HUES48 (cell line): ENCODE data around the gene ZG16B.

Experiments used
- H3K27ac ChIP-seq: one replicate; pipeline ENCODE4 v1.7.0; 2013; ENCODE audit warnings: low read depth, low read length, inconsistent platforms
- H3K27me3 ChIP-seq: 2 replicates; pipeline ENCODE4 v1.6.1; 2013; ENCODE audit warnings: mild to moderate bottlenecking, low read length; ENCODE audit not compliant: control insufficient read depth, insufficient read depth
- H3K36me3 ChIP-seq: 2 replicates; pipeline ENCODE4 v1.6.1; 2013; ENCODE audit warnings: low read length; ENCODE audit not compliant: control insufficient read depth, insufficient read depth
- H3K4me1 ChIP-seq: 2 replicates; pipeline ENCODE4 v1.6.1; 2013; ENCODE audit warnings: mild to moderate bottlenecking, low read length; ENCODE audit not compliant: control insufficient read depth, insufficient read depth
- H3K4me3 ChIP-seq: 2 replicates; pipeline ENCODE4 v1.5.1; 2013; ENCODE audit warnings: mild to moderate bottlenecking, low read depth, low read length
- H3K9ac ChIP-seq: 2 replicates; pipeline ENCODE4 v1.6.1; 2013; ENCODE audit warnings: mild to moderate bottlenecking, low read depth, low read length, moderate library complexity
- H3K9me3 ChIP-seq: 2 replicates; pipeline ENCODE4 v1.6.1; 2013; ENCODE audit warnings: low read length; ENCODE audit not compliant: control insufficient read depth, insufficient read depth

The ZG16B gene

GRCh38 chr16:2829501-2830354 lies at the start of gene ZG16B:
Gene ZG16B, plus strand, starts transcription at chr16:2830303. Its CDS starts 139 bp downstream, at chr16:2830442.
- H3K27ac ChIP-seq = no peak within 1 kb of the TSS
- H3K4me1 ChIP-seq = no peaks in the 10 kb centered on the region
- no peaks in the 10 kb centered on the region for H3K9me3 ChIP-seq
- H3K9ac ChIP-seq = no peak within 1 kb of the TSS
- H3K36me3 ChIP-seq = no peaks in the 10 kb centered on the region
- H3K27me3 ChIP-seq = no peaks in the 10 kb centered on the region
- no peak within 1 kb of the TSS for H3K4me3 ChIP-seq

- Histone ChIP-seq H3K36me3 (no peaks in the 10 kb centered on the region), H3K27ac (no peak overlapping the region), H3K27me3 (peaks cover 27% of the 10 kb centered on the region), H3K4me1 (peaks cover 7% of the 10 kb centered on the region), H3K9ac (no peak overlapping the region), H3K9me3 (no peaks in the 10 kb centered on the region), H3K4me3 (no peak overlapping the region)
These were observed 47.3 kb upstream of the ZG16B start for GRCh38 chr16:2782583-2783351.

- no peaks in the 10 kb centered on the region for H3K4me1 ChIP-seq
- H3K9me3 ChIP-seq = no peaks in the 10 kb centered on the region
- H3K36me3 ChIP-seq = no peaks in the 10 kb centered on the region
- H3K27me3 ChIP-seq = peaks cover 27% of the 10 kb centered on the region
- H3K9ac ChIP-seq = no peak overlapping the region
- no peak overlapping the region for H3K4me3 ChIP-seq
- H3K27ac ChIP-seq = no peak overlapping the region
These were observed 46.3 kb upstream of the ZG16B start for GRCh38 chr16:2783581-2784357.

- Histone ChIP-seq H3K27me3 (peaks cover 27% of the 10 kb centered on the region), H3K9ac (no peak overlapping the region)
These were observed 45.6 kb upstream of the ZG16B start for GRCh38 chr16:2784358-2785100.

GRCh38 chr16:2785101-2785991 lies 44.8 kb upstream of the ZG16B start:
- H3K9me3 ChIP-seq = no peaks in the 10 kb centered on the region
- H3K27me3 ChIP-seq = peaks cover 27% of the 10 kb centered on the region
- no peaks in the 10 kb centered on the region for H3K36me3 ChIP-seq
- no peaks in the 10 kb centered on the region for H3K4me1 ChIP-seq
- no peak overlapping the region for H3K9ac ChIP-seq
- no peak overlapping the region for H3K27ac ChIP-seq
- H3K4me3 ChIP-seq = peak overlapping the region; percentile 47

More at GRCh38 chr16:2784358-2785100, 45.6 kb upstream of the ZG16B start:
- Histone ChIP-seq H3K4me1 (no peaks in the 10 kb centered on the region), H3K36me3 (no peaks in the 10 kb centered on the region), H3K4me3 (peak overlapping the region; percentile 47), H3K9me3 (no peaks in the 10 kb centered on the region), H3K27ac (no peak overlapping the region)

GRCh38 chr16:2786061-2786825 lies 43.9 kb upstream of the ZG16B start:
- H3K9ac ChIP-seq = no peak overlapping the region
- peaks cover 27% of the 10 kb centered on the region for H3K27me3 ChIP-seq
- no peaks in the 10 kb centered on the region for H3K36me3 ChIP-seq
- H3K27ac ChIP-seq = no peak overlapping the region
- H3K4me1 ChIP-seq = no peaks in the 10 kb centered on the region
- H3K4me3 ChIP-seq = no peak overlapping the region
- H3K9me3 ChIP-seq = no peaks in the 10 kb centered on the region

GRCh38 chr16:2786826-2787151 lies 43.3 kb upstream of the ZG16B start:
- no peak overlapping the region for H3K9ac ChIP-seq
- no peaks in the 10 kb centered on the region for H3K9me3 ChIP-seq
- H3K36me3 ChIP-seq = no peaks in the 10 kb centered on the region
- no peak overlapping the region for H3K4me3 ChIP-seq
- H3K4me1 ChIP-seq = no peaks in the 10 kb centered on the region
- no peak overlapping the region for H3K27ac ChIP-seq
- peaks cover 27% of the 10 kb centered on the region for H3K27me3 ChIP-seq

- no peak within 1 kb of the TSS for H3K4me3 ChIP-seq
- no peak within 1 kb of the TSS for H3K27ac ChIP-seq
- H3K9ac ChIP-seq = no peak within 1 kb of the TSS
- H3K36me3 ChIP-seq = no peaks in the 10 kb centered on the region
- H3K9me3 ChIP-seq = no peaks in the 10 kb centered on the region
- no peaks in the 10 kb centered on the region for H3K4me1 ChIP-seq
- H3K27me3 ChIP-seq = peaks cover 27% of the 10 kb centered on the region
These were observed 42.7 kb upstream of the ZG16B start, which contains the start of gene PRSS33 for GRCh38 chr16:2787406-2787805. Gene PRSS33, minus strand, starts transcription at chr16:2787560. Its CDS starts 1,013 bp downstream, at chr16:2786547.

- Histone ChIP-seq H3K27me3 (peaks cover 27% of the 10 kb centered on the region), H3K9me3 (no peaks in the 10 kb centered on the region), H3K4me1 (no peaks in the 10 kb centered on the region), H3K27ac (no peak overlapping the region), H3K4me3 (no peak overlapping the region), H3K36me3 (no peaks in the 10 kb centered on the region), H3K9ac (no peak overlapping the region)
These were observed 42.1 kb upstream of the ZG16B start for GRCh38 chr16:2787961-2788360.
